Memory B cell (primary cell): ENCODE data around the gene LMTK2.
A peak's percentile ranks its signal among the peaks of the same experiment; 100 is the strongest.

Experiments used
- ATAC-seq: fragments of 150-1000 bp; cut with Tn5 transposase; 2 replicates; pipeline ENCODE4 v1.10.0; 2021; ENCODE audit warnings: low read depth, mild to moderate bottlenecking, moderate library complexity
- DNase-seq, 2 donors: peaks; one replicate each; pipeline ENCODE4 v3.0.0; 2022; ENCODE audit warnings: low spot score in 2 of 2
- H3K27ac Mint-ChIP-seq: one replicate; pipeline ENCODE4 v1.8.0; 2022; ENCODE audit warnings: mild to moderate bottlenecking, moderate library complexity, mixed read lengths
- H3K27me3 Mint-ChIP-seq: one replicate; pipeline ENCODE4 v1.8.0; 2022; ENCODE audit warnings: mixed read lengths
- H3K36me3 Mint-ChIP-seq: one replicate; pipeline ENCODE4 v1.8.0; 2022; ENCODE audit warnings: mild to moderate bottlenecking, mixed read lengths
- H3K4me1 Mint-ChIP-seq: one replicate; pipeline ENCODE4 v1.8.0; 2022; ENCODE audit warnings: mixed read lengths
- H3K4me3 Mint-ChIP-seq: one replicate; pipeline ENCODE4 v1.8.0; 2022; ENCODE audit warnings: mild to moderate bottlenecking, moderate library complexity, mixed read lengths
- H3K9me3 Mint-ChIP-seq: one replicate; pipeline ENCODE4 v1.8.0; 2022; ENCODE audit warnings: mixed read lengths

Gene LMTK2

DNA sequence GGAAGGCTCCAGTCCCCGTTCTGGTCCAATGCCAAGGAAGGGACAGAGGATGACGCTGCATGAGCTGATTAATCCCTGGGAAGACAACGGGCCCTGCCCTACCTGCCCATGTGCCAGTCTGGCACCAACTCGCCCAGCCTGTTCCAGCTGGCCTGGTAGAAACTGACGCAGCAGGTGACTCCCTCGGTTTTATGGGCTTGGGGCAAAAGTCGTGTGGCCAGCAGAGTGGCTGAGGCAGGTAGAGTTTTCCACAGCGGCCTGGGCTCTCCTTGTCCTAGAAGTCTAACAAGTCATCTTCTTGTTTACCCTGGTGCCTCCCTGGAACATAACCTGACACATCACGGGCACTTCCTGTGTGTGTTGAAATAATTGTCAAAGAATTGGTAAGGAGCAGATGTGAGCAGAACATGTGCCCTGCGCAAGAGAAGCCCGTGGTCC, 20.4 kb upstream of the LMTK2 start:
- ATAC-seq (no peak), DNase-seq (no peak)
- Mint-ChIP-seq H3K27ac (no peak overlapping the region), H3K36me3 (no peaks in the 10 kb centered on the region), H3K27me3 (peaks cover 12% of the 10 kb centered on the region), H3K9me3 (no peaks in the 10 kb centered on the region), H3K4me3 (no peak overlapping the region), H3K4me1 (no peaks in the 10 kb centered on the region)

DNA sequence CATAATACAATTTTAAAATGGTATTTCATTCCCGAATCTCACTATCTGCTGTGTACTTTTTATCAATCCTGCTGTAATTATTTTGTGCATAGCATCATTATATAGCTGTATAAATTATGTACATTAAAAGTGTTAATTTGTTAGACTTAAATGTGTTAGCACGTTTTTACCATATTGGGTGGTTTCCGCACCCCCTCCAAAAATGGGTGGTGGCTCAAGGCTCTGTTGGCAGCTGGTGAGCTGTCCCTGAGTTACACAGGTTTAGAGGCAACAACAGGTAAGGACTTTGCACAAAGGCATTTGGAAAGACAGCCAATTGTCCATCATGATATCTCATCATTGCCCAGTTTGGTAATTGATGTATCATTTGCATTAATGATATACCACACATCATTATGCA, 18.6 kb upstream of the LMTK2 start:
- Mint-ChIP-seq H3K4me3 (no peak overlapping the region), H3K27ac (no peak overlapping the region), H3K36me3 (no peaks in the 10 kb centered on the region), H3K4me1 (no peaks in the 10 kb centered on the region), H3K27me3 (peaks cover 14% of the 10 kb centered on the region), H3K9me3 (peaks cover 2% of the 10 kb centered on the region)
- ATAC-seq = no peak
- no peak for DNase-seq

DNA sequence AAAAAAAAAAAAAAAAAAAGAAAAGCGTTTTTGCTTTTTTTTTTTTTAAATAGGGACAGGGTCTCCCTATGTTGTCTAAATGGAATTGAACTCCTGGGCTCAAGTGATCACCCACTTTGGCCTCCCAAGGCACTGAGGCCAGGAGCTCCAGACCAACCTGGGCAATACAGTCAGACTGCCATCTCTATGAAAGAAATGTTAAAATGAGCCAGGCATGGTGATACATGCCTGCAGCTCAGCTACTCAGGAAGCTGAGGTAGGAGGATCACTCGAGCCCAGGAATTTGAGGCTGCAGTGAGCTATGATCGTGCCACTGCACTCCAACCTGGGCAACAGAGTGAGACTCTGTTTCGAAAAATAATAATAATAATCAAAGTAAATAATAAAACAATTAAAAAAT, 16.5 kb upstream of the LMTK2 start:
- DNase-seq (no peak), ATAC-seq (no peak)
- Mint-ChIP-seq H3K27me3 (peaks cover 8% of the 10 kb centered on the region), H3K36me3 (no peaks in the 10 kb centered on the region), H3K9me3 (peaks cover 7% of the 10 kb centered on the region), H3K4me3 (no peak overlapping the region), H3K27ac (no peak overlapping the region), H3K4me1 (no peaks in the 10 kb centered on the region)

DNA sequence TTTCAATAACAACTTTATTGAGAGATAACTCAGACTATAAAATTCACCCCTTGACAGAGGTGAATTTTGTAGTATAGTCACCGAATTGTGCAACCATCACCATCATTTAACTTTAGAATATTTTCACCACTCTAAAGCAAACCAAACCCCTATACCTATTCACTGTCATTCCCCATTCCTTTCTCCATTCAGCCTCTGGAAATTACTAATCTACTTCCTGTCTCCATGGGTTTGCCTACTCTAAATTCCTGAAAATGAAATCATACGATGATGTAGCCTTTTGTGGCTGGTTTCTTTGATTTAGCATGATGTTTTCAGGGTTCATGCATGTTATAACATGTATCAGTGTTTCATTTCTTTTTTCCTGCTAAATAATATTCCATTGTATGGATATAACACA, 15.6 kb upstream of the LMTK2 start:
- Mint-ChIP-seq H3K27me3 (peaks cover 10% of the 10 kb centered on the region), H3K27ac (no peak overlapping the region), H3K4me1 (no peaks in the 10 kb centered on the region), H3K9me3 (peaks cover 12% of the 10 kb centered on the region), H3K36me3 (no peaks in the 10 kb centered on the region), H3K4me3 (no peak overlapping the region)
- DNase-seq (no peak), ATAC-seq (no peak)

DNA sequence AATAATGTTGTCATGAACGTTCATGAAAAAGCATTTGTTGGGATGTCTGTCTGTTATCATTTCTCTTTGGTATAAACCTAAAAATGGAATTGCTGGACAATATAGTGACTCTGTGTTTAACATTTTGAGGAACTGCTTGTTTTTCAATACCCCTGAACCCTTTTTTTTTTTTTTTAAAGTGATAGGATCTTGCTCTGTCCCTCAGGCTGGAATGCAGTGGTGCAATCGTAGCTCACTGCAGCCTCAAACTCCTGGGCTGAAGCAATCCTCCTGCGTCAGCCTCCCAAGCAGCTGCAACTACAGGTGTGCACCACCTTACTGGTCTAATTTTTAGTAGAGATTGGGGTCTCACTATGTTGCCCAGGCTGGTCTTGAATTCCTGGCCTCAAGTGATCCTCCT, 15.1 kb upstream of the LMTK2 start:
- DNase-seq (no peak), ATAC-seq (no peak)
- Mint-ChIP-seq H3K4me3 (no peak overlapping the region), H3K4me1 (no peaks in the 10 kb centered on the region), H3K27me3 (peaks cover 9% of the 10 kb centered on the region), H3K36me3 (no peaks in the 10 kb centered on the region), H3K9me3 (peaks cover 12% of the 10 kb centered on the region), H3K27ac (no peak overlapping the region)

DNA sequence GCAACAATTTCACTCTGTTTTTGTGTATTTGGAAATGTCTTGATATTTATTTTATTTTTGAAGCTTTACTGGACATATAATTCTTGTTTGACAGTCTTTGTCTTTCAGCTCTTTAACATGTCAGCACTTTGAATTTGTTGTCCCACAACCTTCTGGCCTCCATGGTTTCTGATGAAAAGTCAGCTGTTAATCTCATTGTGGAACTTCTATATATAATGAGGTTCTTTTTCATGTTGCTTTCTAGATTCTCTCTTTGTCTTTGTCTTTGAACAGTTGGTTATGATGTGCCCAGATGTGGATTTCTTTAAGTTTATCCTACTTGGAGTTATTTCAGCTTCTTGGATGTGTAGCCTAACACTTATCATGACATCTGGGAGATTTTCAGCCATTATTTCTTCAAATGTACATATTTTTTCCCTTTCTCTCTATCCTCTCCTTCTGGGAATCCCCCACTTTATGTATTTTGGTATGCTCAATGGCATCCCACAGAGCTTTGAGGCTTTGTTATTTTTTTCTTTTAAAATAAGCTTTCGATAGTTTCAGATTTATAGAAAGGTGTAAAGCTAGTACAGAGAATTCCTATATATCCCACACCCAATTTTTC, 9.5 kb upstream of the LMTK2 start:
- ATAC-seq (no peak), DNase-seq (no peak)
- peaks cover 7% of the 10 kb centered on the region for H3K27me3 Mint-ChIP-seq
- H3K27ac Mint-ChIP-seq = no peak overlapping the region
- no peak overlapping the region for H3K4me3 Mint-ChIP-seq
- no peaks in the 10 kb centered on the region for H3K4me1 Mint-ChIP-seq
- H3K36me3 Mint-ChIP-seq = peaks cover 1% of the 10 kb centered on the region
- peaks cover 24% of the 10 kb centered on the region for H3K9me3 Mint-ChIP-seq

DNA sequence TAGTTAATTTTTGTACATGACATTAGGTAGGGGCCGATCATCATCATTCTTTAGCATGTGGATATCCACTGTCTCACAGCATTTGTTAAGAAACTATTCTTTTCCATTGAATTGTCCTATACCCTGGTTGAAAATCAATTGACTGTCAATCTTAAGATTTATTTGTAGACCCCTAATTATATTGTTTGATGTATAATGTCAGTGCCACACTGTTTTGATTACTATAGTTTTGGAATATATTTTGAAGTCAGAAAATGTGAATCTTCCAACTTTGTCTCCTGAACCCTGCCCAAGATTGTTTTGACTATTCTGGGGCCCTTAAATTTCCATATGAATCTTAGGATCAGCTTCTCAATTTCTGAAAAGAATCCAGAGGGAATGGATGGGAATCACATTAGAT, 6.6 kb upstream of the LMTK2 start:
- Mint-ChIP-seq H3K4me1 (no peaks in the 10 kb centered on the region), H3K27me3 (peaks cover 14% of the 10 kb centered on the region), H3K36me3 (peaks cover 1% of the 10 kb centered on the region), H3K9me3 (peaks cover 19% of the 10 kb centered on the region), H3K4me3 (no peak overlapping the region), H3K27ac (no peak overlapping the region)
- DNase-seq = no peak
- ATAC-seq = no peak

DNA sequence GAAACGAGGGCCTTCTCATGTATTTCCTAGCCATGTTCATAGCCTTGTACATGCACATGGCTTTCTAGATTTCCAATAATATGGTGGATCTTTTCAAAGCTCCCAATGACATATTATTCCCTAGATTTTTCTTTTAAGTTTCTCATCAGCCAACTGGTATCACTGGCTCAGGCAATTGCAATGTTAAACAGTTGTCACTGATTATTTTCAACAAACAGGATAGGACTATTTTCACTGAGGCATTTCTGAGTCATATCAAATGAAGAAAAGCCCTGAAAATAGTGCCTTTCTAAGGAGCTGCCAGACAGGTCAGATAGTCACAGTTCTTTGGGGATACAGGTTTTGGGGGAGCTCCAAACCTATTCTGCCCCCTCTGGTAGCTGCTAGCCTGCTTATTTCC, 4.5 kb upstream of the LMTK2 start:
- Mint-ChIP-seq H3K9me3 (peaks cover 10% of the 10 kb centered on the region), H3K27me3 (peaks cover 11% of the 10 kb centered on the region), H3K36me3 (peaks cover under 1% of the 10 kb centered on the region), H3K4me3 (no peak overlapping the region), H3K4me1 (peaks cover 4% of the 10 kb centered on the region), H3K27ac (no peak overlapping the region)
- ATAC-seq = no peak
- no peak for DNase-seq

DNA sequence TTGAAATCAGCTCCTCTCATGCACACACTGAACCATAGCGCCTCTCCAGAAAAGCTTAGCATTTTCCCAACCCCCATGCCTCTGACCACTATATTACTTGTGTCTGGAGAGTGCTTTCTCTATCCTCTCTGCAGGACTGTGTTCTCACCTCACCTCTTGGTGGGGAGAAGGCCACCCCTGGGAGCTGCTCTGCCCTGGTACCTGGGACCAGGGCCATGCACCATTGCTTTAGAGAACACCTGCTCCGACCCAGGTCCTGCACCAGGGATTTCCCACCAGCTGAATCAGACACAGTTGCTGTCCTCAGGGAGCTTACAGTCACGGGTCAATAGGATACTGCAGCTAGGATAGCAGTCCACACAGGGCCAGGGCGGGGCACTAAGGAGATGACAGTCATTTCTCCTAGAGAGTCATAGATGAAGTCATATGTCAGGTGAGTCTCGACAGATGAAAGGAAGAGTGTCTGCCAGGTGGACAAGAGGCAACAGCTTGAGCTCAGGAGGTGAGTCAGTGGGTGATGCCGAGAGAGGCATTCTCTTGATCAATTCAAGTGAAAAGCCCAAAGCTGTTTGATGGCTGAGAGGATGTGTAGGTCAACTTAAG, 619 bp upstream of the LMTK2 start:
- no peak for DNase-seq
- no peaks in the 10 kb centered on the region for H3K9me3 Mint-ChIP-seq
- H3K27ac Mint-ChIP-seq = no peak overlapping the region
- ATAC-seq = no peak
- peaks cover 9% of the 10 kb centered on the region for H3K4me1 Mint-ChIP-seq
- H3K36me3 Mint-ChIP-seq = no peaks in the 10 kb centered on the region
- H3K4me3 Mint-ChIP-seq = peak overlapping the region; percentile 96
- H3K27me3 Mint-ChIP-seq = peaks cover 9% of the 10 kb centered on the region

DNA sequence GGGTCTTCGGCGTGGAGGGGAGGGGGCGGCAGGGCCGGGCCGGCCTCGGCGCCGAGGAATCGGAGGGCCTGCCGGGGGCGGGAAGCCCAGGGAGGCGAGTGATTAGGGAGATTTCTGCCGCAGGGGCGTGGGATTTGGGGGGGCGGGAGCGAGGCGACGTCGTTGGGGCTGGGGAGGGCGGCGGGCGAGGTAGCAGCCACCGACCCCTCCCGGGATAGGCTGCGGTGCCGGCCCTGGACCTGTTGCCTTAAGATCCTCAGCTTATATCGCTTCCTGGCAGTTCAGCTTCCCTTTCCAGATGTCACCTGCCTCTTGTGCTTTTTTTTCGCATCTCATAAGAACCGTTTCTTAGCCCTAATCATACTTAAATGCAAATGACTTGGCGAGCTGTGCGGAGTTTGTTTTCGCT, 655 bp downstream of the LMTK2 start:
- H3K4me3 Mint-ChIP-seq = peak overlapping the region; percentile 96
- peaks cover 7% of the 10 kb centered on the region for H3K27me3 Mint-ChIP-seq
- peak overlapping the region; percentile 5 for H3K27ac Mint-ChIP-seq
- H3K9me3 Mint-ChIP-seq = no peaks in the 10 kb centered on the region
- H3K4me1 Mint-ChIP-seq = peaks cover 9% of the 10 kb centered on the region
- ATAC-seq (no peak), DNase-seq (no peak)
- peaks cover under 1% of the 10 kb centered on the region for H3K36me3 Mint-ChIP-seq

DNA sequence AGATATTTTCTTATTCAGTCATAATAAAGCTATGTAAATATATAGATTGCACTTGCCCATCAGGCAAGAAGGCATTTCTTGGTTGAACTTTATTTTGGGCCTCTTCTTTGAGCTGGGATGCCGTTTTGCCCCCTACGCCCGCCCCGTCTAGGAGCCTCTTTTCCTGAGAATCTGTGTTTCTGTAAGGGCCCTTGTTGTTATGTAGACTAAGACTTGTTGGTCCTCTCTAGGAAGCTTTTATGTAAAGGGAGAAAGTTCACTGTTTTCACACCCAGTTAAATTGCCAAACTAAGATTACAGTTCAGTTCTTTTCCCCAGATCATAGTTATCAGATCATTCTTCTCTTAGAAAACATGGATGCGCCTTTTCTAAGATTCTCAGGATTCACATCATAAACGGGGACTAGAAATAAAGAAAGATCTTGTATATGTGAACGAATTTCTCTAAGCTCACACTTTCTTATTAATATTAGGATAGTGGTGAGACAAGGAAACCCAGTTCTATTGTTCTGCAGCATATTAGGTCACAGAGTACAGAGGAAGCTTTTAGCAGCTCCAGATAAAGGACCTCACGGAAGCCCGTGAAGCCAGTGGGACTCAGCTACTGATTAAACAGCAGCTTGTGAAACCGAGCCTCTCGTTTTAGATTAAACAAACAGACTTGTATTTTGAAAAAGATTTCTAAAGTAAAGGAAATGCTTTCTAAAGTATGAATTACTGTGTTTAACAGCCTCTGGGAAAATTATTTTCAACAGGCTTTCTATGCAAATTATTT, 3.8 kb downstream of the LMTK2 start:
- H3K9me3 Mint-ChIP-seq = no peaks in the 10 kb centered on the region
- H3K4me1 Mint-ChIP-seq = peaks cover 18% of the 10 kb centered on the region
- peaks cover 13% of the 10 kb centered on the region for H3K36me3 Mint-ChIP-seq
- H3K4me3 Mint-ChIP-seq = no peak overlapping the region
- peaks cover 1% of the 10 kb centered on the region for H3K27me3 Mint-ChIP-seq
- ATAC-seq = no peak
- no peak for DNase-seq
- H3K27ac Mint-ChIP-seq = no peak overlapping the region

DNA sequence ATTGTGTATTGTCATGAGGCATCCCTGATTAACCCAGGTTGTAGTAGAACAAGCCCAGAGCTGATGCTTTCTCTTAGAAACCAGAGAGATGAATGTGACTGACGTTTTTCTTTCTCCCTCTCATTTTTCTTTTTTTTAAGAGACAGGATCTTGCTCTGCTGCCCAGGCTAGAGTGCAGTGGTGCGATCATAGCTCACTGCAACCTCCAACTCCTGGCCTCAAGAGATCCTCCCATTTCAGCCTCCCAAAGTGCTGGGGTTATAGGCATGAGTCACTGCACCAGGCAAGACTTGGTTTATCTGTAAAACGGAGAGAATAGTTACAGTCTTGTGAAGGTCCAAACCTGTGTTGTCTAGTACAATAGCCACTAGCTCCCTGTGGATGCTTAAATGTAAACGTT, 5.4 kb downstream of the LMTK2 start:
- Mint-ChIP-seq H3K27ac (no peak overlapping the region), H3K27me3 (peaks cover 1% of the 10 kb centered on the region), H3K4me3 (no peak overlapping the region), H3K36me3 (peaks cover 13% of the 10 kb centered on the region), H3K4me1 (peaks cover 17% of the 10 kb centered on the region), H3K9me3 (no peaks in the 10 kb centered on the region)
- DNase-seq (no peak), ATAC-seq (no peak)

DNA sequence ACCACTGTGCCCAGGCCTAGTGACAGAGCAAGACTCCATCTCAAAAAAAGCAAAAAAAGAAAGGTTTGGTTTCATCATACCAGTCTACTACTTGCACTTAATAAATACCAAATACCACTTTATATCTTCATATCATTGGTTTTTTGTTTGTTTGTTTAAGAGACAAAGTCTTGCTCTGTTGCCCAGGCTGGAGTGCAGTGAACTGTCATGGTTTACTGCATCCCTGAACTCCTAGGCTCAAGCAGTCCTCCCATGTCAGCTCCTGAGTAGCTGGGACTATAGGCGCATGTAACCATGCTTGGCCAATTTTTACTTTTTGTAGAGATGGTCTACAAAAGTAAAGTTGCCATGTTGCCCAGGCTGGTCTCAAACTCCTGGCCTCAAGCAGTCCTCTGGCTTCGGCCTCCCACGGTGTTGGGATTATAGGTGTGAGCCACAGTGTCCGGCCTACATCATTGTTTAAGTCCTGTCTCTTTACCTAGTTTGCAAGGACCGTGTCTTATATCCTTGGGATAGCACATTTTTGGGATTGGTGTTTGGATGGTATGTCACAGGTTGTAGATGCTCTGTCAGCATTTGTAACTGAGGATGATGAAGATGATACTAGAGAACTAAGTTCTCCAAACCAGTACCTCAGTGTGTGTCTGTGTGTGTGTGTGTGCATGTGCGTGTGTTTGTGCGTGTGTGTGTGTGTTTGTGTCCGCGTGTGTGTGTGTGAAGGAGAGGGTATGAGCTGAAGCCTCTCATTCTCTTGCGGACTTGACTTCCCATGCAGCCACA, 9.3 kb downstream of the LMTK2 start:
- Mint-ChIP-seq H3K36me3 (peaks cover 19% of the 10 kb centered on the region), H3K27me3 (peaks cover 5% of the 10 kb centered on the region), H3K27ac (no peak overlapping the region), H3K9me3 (no peaks in the 10 kb centered on the region), H3K4me1 (peaks cover 13% of the 10 kb centered on the region), H3K4me3 (no peak overlapping the region)
- DNase-seq (no peak), ATAC-seq (no peak)
